H7 (cell line): ENCODE results near the gene ZBTB7C. TPM values are rescaled to one million over a fixed set of nuclear protein-coding genes. Genes with fewer than 3 reads are reported as not detected.

Source experiments
- DNase-seq: peaks from one replicate; pipeline ENCODE4 v3.0.0; 2012
- H3K27me3 ChIP-seq: 2 replicates; pipeline ENCODE4 v1.6.0; 2011; ENCODE audit warnings: mild to moderate bottlenecking, low read length; ENCODE audit not compliant: control insufficient read depth, insufficient read depth
- H3K36me3 ChIP-seq: replicated peaks from 2 replicates; pipeline ENCODE4 v1.5.1; 2011; ENCODE audit warnings: low read length; ENCODE audit not compliant: control insufficient read depth, insufficient read depth
- H3K4me3 ChIP-seq: 2 replicates; pipeline ENCODE4 v1.5.1; 2011; ENCODE audit warnings: low read depth, mild to moderate bottlenecking, control low read depth, low read length, moderate library complexity; ENCODE audit not compliant: insufficient read depth
- total RNA-seq: library from RNA; depleted of rRNA; stranded (reverse); fragments of >200 nt; shearing (Covaris generic); gene quantifications from 2 replicates; pipeline ENCODE4 v1.2.3, GENCODE V29; 2014

ZBTB7C gene
- total RNA-seq, 1 experiment from 2014 or later, result 0.38 TPM

DNA sequence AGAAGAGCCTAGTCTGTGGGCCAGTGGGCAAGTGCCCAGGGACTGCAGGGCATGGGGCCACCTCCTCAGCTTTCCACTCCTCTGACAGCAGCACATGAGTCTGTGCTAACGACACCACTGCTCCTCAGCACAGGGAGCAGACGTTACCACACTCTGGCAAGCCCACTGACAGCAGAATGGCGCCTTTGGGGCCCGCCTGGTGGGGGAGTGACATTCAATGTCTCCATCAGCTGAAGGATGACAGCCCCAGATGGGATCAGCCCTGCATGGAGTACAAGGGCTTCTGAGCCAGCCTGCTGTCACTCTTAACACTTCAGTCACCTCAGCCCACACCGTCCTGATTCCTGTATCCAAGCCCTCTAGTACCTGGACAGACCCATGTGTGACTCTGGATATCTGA, 329.3 kb downstream of the ZBTB7C start:
- H3K4me3 ChIP-seq, result no peak overlapping the region
- no peaks in the 10 kb centered on the region for H3K27me3 ChIP-seq
- H3K36me3 ChIP-seq, result no peaks in the 10 kb centered on the region
- no peak for DNase-seq

DNA sequence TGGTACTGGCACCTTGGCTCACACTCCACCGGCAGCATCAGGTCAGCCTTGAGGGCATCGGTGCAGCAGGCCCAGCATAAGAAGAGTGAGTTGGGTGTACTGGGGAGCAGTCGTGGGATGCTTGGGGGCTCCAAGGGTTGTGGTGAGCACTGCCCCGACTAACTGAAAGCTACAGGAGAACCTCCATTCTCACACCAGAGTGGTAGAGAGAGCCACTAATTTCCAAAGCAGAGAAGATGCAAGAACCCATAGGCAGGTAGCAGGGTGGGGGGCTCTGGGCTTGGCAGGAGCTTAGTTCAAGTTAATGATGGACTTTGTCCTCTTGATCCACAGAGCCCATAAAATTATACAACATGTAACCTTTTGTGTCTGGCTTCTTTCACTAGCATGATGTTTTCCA, 330.7 kb downstream of the ZBTB7C start:
- no peaks in the 10 kb centered on the region for H3K36me3 ChIP-seq
- DNase-seq, result no peak
- H3K4me3 ChIP-seq, result no peak overlapping the region
- no peaks in the 10 kb centered on the region for H3K27me3 ChIP-seq

DNA sequence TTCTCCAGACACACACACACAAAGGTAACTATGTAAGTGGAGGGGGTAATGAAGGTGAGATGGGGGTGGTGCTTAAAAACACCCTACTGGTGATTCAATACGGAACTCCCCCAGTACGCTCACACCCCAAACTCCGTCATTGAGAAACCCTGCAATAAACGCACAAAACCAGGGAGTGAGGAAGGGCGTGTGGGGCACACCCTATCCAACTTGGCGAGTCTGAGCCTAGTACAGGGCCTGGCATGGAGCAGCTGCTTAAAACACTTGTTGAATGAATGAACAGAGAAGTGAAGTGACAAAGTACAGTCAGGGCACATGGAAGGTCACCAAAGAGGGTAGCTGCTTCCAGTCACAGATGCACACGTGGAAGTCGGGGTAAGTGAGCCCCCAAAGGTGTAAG, 331.9 kb downstream of the ZBTB7C start:
- Histone ChIP-seq H3K27me3 (no peaks in the 10 kb centered on the region), H3K4me3 (no peak overlapping the region), H3K36me3 (no peaks in the 10 kb centered on the region)
- no peak for DNase-seq

- Histone ChIP-seq H3K4me3 (no peak overlapping the region), H3K27me3 (no peaks in the 10 kb centered on the region)
- DNase-seq, result no peak
Observed at GRCh38 chr18:48076461-48076860, 332.7 kb downstream of the ZBTB7C start.

DNA sequence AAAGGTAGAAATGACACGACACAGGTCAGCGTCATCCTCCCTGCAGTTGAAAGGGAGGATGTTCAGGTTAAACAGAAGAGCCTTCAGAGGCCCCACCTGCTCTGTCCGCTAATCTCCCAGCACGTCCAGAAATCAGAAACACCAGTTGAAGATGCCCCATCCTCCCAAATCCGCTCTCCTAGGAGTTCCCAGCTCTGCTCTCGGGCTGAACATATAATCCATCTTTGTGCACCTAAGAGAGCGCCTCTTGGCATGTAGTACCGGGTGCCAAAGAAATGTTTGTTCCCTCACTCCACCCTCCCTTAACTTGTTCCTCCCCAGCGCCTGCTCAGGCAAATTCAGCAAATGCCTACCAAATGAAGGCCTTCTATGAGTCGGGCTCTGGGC, 333.5 kb downstream of the ZBTB7C start:
- H3K27me3 ChIP-seq, result no peaks in the 10 kb centered on the region
- DNase-seq, result no peak
- H3K36me3 ChIP-seq, result no peaks in the 10 kb centered on the region
- no peak overlapping the region for H3K4me3 ChIP-seq

More at GRCh38 chr18:48076461-48076860, 332.7 kb downstream of the ZBTB7C start:
- H3K36me3 ChIP-seq, result no peaks in the 10 kb centered on the region

DNA sequence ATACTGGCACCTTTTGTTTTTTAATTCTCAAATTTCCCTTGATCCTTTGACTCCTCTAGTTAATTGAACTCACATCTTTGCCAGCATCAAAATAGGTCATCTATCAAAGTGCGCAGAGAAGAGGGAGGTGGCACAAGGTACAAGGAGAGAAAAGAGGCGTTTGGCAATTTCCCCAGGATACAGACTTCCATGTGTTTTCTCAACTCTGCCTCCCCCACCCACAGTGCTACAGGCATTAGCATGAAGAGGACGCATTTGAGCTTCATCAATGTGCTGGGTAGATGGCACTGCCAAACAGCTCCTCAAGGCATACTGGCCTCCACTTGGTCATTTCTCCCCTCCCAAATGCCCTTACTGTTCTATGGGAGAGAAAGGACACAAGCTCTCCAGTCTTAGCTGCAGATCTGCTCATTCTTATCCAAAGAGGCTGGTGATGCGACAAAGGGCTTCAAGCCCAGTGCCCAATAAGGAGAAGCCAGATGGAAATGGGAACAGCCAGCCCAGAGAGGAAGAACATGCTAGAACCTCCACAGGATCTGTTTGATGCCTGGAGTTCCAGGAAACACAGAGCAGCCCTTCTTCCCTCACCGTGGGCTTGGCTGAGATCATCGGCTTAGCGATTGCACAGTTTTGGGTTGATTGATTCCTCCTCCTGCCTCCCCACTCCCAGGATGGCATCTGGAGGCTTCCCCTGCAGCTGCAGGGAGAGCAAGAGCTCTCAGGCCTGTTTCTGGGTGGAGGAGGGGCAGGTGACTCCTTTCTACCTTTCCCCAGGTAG, 334.1 kb downstream of the ZBTB7C start:
- DNase-seq, result no peak
- Histone ChIP-seq H3K4me3 (no peak overlapping the region), H3K27me3 (no peaks in the 10 kb centered on the region), H3K36me3 (no peaks in the 10 kb centered on the region)

DNA sequence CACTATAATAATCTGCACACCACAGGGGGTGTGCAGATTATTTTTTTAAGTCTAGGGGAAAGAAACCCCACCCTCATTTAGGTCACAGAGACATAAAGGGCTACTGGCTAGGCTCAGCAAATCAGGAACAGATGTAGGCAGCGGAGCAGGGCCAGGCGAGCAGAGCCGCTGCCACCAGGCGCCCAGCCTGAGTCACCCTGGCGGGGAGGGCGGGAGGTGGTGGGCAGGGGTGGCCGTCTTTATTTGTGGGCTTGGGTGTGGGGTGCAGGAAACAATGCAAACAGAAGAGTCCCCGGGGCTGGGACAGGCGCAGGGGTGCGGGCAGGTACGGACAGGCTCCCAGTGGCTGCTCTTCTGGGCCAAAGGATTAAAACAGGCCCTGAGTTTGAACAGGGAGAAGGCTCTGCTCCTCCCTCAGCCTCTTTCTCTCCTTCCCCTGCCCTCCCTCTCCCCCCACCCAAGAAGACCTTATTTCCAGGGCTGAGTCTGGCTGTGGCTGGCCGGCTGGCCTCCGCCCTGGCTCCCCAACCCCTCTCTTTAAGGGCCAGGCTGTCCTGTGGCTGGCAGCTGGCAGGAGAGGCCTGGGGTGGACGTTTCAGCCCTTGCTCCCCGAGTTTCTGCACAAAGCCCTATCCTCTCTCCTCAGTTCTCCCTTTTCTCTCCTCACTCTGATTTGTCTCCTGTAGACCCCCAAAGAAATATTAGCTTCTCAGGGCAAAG, 335.8 kb downstream of the ZBTB7C start:
- Histone ChIP-seq H3K36me3 (no peaks in the 10 kb centered on the region), H3K4me3 (no peak overlapping the region), H3K27me3 (no peaks in the 10 kb centered on the region; the same call in 1 of the 2 replicates)
- peak; percentile 59 for DNase-seq

- Histone ChIP-seq H3K27me3 (no peaks in the 10 kb centered on the region; the same call in 1 of the 2 replicates), H3K4me3 (no peak overlapping the region), H3K36me3 (no peaks in the 10 kb centered on the region)
- DNase-seq, result peak; percentile 57
Observed at GRCh38 chr18:48072428-48073204, 336.6 kb downstream of the ZBTB7C start.

- H3K4me3 ChIP-seq, result no peak overlapping the region
- no peaks in the 10 kb centered on the region; the same call in 1 of the 2 replicates for H3K27me3 ChIP-seq
- DNase-seq, result no peak
- no peaks in the 10 kb centered on the region for H3K36me3 ChIP-seq
Observed at GRCh38 chr18:48068916-48069445, 340.2 kb downstream of the ZBTB7C start.

DNA sequence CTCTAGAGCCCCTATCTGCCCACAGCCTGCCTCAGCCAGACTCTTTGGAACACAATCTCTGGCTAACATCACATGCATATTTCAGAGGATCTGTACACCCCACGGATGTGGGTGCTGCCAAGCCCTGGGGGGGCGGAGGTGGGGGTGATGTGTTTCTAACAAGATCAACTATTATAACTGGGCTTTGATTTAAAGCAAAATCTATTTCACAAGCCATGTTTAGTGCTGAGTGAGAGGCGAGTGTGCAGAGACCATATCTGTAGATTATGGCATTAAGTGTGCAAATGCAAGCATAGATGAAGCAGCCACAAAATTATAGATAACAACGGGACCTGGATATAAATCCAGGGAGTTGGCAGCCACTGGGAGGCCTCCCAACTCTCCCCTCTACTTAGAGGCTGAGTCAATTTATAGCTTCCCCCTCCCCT, 342.9 kb downstream of the ZBTB7C start:
- no peak for DNase-seq
- Histone ChIP-seq H3K4me3 (no peak overlapping the region), H3K27me3 (no peaks in the 10 kb centered on the region; the same call in 1 of the 2 replicates), H3K36me3 (no peaks in the 10 kb centered on the region)

DNA sequence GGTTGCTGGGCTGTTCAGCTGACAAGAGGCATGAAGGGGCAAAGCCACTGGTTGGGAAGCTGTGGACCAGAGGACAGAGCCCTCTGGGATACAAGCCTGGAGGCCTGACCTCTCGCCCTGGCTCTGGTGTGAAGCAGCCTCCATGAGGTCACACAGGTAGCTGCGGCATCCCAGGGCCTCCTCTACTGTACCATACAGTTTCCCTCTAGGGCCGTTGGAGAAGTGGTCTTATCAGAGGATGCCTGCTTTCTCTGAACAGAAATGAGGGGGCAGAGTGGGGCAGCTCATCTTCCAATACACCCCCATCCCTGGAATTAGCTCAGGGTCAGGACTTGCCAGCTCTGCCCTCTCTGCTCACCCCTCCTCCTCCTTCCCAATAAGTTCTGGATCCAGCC, 343.6 kb downstream of the ZBTB7C start:
- no peak overlapping the region for H3K4me3 ChIP-seq
- no peak for DNase-seq

DNA sequence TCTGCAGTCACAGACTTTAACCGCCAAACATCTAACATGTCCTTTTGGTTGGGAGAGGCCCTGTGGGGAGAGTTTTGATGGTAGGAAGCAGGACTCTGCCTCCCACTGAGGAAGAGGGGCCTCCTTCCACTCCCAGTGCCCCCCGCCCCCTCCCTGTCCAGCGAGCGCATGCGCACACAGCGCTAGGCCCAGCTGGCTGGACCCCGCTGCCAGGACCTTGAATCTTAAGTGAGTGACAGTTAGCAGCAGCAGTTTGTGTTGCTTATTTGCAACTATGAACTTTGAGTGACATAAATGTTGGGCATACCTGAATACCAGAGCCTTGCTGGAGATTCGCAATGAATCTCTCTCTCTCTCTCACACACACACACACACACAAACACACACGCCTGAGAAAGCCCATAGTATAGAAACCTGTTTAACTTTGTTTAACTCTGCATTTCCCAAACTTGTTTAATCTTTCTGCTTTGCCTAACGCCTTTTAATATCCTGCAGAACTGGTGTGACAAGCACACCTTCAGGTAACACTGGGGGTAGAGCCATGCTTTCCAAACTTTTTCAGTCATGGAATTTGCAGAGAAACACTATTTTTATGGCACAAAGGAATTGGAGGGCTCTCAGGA, 344.1 kb downstream of the ZBTB7C start:
- no peak for DNase-seq
- Histone ChIP-seq H3K27me3 (no peaks in the 10 kb centered on the region; the same call in 1 of the 2 replicates), H3K4me3 (no peak overlapping the region), H3K36me3 (no peaks in the 10 kb centered on the region)

More for the DNA sequence above, 343.6 kb downstream of the ZBTB7C start:
- no peaks in the 10 kb centered on the region; the same call in 1 of the 2 replicates for H3K27me3 ChIP-seq
- H3K36me3 ChIP-seq, result no peaks in the 10 kb centered on the region

DNA sequence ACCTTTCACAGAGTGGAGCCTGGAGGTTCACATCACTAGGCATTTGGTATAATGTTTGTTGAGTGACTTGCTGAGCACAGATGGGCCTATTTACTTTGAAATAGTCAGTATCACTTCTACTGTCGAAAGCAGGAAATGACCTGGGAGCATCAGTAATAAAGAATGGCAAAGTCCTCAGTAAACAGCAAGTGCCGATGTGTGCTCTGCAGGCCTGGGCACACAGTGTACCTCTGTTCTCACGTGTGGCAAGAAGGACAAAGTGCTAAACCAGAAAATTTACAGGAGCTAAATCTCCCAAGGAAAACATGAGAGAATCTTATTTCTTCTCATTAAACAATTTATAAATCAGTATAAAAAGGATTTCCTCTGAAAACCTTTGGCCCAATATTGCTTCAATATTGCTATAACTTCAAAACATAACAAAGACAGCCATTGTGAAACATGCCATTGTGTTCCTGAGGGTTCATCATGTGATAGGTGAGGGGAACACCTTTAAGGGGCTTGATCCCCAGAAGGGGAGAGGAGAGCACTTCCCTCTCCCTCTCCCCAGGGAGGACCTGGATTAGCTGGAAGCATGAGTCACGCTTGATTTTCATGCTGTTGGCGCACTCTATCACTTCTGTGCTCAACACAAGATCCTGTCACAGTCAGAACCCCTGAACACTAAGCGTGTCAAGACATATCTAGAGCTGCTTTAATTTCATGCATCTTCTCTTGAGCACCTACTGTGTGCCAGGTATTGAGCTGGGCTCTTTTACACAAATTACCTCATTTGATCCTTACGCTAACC, 347.2 kb downstream of the ZBTB7C start:
- Histone ChIP-seq H3K27me3 (no peaks in the 10 kb centered on the region), H3K4me3 (no peak overlapping the region), H3K36me3 (no peaks in the 10 kb centered on the region)
- no peak for DNase-seq
